ENCODE data around the gene NREP. TPM values are rescaled to one million over a fixed set of nuclear protein-coding genes. Genes with fewer than 3 reads are reported as not detected.

Gene NREP
- total RNA-seq, 1 experiment from 2014 or later, result 6.0 TPM

DNA sequence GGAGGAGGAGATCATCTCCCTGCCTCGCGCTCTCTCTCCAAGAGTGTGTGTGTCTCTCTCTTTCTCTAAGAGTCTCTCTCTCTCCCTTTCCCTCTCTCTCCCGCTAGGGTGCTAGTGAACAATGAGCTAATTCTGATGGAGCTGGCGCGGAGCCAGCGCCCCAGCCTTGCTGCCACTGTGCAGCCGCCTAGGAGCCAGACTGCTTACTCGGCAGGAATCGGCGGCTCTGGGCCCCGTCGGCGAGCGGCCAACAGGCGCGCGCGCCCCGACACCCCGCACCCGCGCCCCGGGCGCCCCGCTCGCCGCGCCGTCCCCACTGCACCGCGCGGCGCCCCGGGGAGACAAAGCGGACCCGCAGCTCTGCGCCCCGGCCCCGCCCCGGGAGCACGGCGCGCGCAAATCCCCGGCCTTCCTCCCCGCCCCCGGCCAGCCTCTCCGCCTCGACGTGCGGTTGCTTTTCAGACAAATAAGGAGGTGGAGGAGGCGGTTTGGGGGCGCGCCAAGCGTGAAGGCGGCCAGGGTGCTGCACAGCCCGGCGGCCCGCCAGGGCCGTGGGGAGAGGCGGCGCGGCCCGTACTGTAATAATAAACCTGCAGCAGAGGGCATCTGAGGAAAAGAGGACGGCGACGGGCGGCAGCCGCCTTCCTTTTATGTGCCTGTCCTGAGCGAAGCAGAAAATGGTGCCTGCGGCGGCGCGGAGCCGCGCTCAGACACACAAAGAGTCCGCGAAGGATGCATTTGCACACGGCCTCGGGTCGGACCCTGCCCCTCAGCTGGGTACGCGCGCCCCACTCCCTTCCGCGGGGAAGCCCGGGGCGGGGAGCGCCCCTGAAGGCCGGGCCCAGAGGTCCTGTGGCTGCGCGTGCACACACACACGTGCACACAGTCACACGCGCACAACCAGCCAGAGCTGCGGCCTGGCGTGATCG is 625 bp upstream of the NREP start:
- H4K20me1 ChIP-seq (ENCODE audit: insufficient read depth), result no peaks in the 10 kb centered on the region; the same call in 1 of the 2 replicates
- ChIA-PET RAD21 (ENCODE audit: low non-redundant PET in 1 of 2, low total read pairs in 2 of 2, uncharacterized antibody in 2 of 2, unreplicated experiment in 2 of 2) (no interaction called here), CTCF (interaction anchor here (0.6 to 1.3 kb wide), 4 partner anchors 8 to 1120 kb away, joined by 3 to 5 read pairs (median 3); no protein-coding TSS in a partner anchor), POLR2A (interaction anchor here (0.8 to 1.5 kb wide), 3 partner anchors 10 to 403 kb away, joined by 3 to 5 read pairs (median 4); no protein-coding TSS in a partner anchor)
- peak overlapping the region; percentile 64 for H3K27ac ChIP-seq (ENCODE audit: low read depth, low read length)
- no peaks in the 10 kb centered on the region for H3K9me3 ChIP-seq (ENCODE audit: control insufficient read depth in 1 of 2, insufficient read depth in 1 of 2, low read depth in 1 of 2, low read length in 2 of 2)
- peak overlapping the region; percentile 44 to 61 for H3K4me3 ChIP-seq (replicated peaks in 1 of 2; ENCODE audit: low read depth in 1 of 2, low read length in 2 of 2)
- no TSS peak for BruUV-seq (replicated peaks)
- H3K4me2 ChIP-seq (ENCODE audit: low read length), result peak overlapping the region; percentile 85
- ATAC-seq, result peak; percentile 88
- intact Hi-C loops (cut with micrococcal nuclease), result loop anchor here (5.0 kb wide), 2 partner anchors 205 to 390 kb away; no protein-coding TSS in a partner anchor
- H3K79me2 ChIP-seq (ENCODE audit: insufficient read depth, low read length), result no peaks in the 10 kb centered on the region
- no peaks in the 10 kb centered on the region for H3K36me3 ChIP-seq (ENCODE audit: control insufficient read depth in 1 of 2, insufficient read depth in 2 of 2, low read length in 2 of 2)
- H3K9me2 ChIP-seq (ENCODE audit: insufficient read depth), result no peaks in the 10 kb centered on the region
- peaks cover 3 to 15% of the 10 kb centered on the region in 2 experiments for H3K4me1 ChIP-seq (ENCODE audit: control insufficient read depth in 1 of 2, insufficient read depth in 2 of 2, low read length in 2 of 2)
- peak overlapping the region; percentile 31 for H2AFZ ChIP-seq (ENCODE audit: low read depth, low read length, poor library complexity, severe bottlenecking)
- H3K9ac ChIP-seq (ENCODE audit: low read length), result peak overlapping the region; percentile 62
- DNase-seq (ENCODE audit: low read depth, low spot score), result peak; percentile 71
- no peaks in the 10 kb centered on the region for H3K27me3 ChIP-seq (ENCODE audit: insufficient read depth, low read length)
- TF ChIP-seq SP1 (IDR thresholded peaks at IDR 0.05; ENCODE audit: low read depth) (0 out of 2 replicates have a peak, but pooled peaks have one; percentile 22), YY1 (IDR thresholded peaks at IDR 0.05; ENCODE audit: extremely low read depth, insufficient replicate concordance, low read depth, low read length) (no peak), EGR1 (IDR thresholded peaks at IDR 0.05; ENCODE audit: low read depth) (peak; percentile 51), ELF1 (IDR thresholded peaks at IDR 0.05; ENCODE audit: borderline replicate concordance, low read depth) (no peak), EZH2 (IDR thresholded peaks at IDR 0.05) (no peak), POLR2AphosphoS5 (IDR thresholded peaks at IDR 0.05; ENCODE audit: low read depth, low read length) (peak; percentile 46; the same call in 1 of the 2 replicates), ZNF274 (IDR thresholded peaks at IDR 0.05; ENCODE audit: low read depth, low read length) (no peak), CBX3 (IDR thresholded peaks at IDR 0.05; ENCODE audit: low read depth) (no peak), CEBPB (IDR thresholded peaks at IDR 0.05; ENCODE audit: low read depth) (no peak), RAD21 (IDR thresholded peaks at IDR 0.05; ENCODE audit: low read depth) (0 out of 2 replicates have a peak, but pooled peaks have one; percentile 3), SIN3A (IDR thresholded peaks at IDR 0.05; ENCODE audit: low read depth) (no peak), FOSL1 (IDR thresholded peaks at IDR 0.05; ENCODE audit: low read depth) (no peak), EZH2phosphoT487 (IDR thresholded peaks at IDR 0.05; ENCODE audit: borderline replicate concordance) (no peak), POLR2A (IDR thresholded peaks at IDR 0.05; ENCODE audit: borderline replicate concordance, extremely low read depth, insufficient read depth, insufficient read length) (peak; percentile 14), ZFX (IDR thresholded peaks at IDR 0.05) (peak; percentile 67), SRF (IDR thresholded peaks at IDR 0.05; ENCODE audit: low read depth) (peak; percentile 61; the same call in 1 of the 2 replicates), JUND (IDR thresholded peaks at IDR 0.05) (no peak), TCF7L2 (IDR thresholded peaks at IDR 0.05; ENCODE audit: borderline replicate concordance, extremely low read depth, insufficient read depth, insufficient read length) (peak; percentile 70)
- TF ChIP-seq, protein P1, sequence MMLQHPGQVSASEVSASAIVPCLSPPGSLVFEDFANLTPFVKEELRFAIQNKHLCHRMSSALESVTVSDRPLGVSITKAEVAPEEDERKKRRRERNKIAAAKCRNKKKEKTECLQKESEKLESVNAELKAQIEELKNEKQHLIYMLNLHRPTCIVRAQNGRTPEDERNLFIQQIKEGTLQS (IDR thresholded peaks at IDR 0.05), result no peak
- TF ChIP-seq, protein P2, sequence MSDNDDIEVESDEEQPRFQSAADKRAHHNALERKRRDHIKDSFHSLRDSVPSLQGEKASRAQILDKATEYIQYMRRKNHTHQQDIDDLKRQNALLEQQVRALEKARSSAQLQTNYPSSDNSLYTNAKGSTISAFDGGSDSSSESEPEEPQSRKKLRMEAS (IDR thresholded peaks at IDR 0.05), result peak; percentile 78
- TF ChIP-seq, protein P3, sequence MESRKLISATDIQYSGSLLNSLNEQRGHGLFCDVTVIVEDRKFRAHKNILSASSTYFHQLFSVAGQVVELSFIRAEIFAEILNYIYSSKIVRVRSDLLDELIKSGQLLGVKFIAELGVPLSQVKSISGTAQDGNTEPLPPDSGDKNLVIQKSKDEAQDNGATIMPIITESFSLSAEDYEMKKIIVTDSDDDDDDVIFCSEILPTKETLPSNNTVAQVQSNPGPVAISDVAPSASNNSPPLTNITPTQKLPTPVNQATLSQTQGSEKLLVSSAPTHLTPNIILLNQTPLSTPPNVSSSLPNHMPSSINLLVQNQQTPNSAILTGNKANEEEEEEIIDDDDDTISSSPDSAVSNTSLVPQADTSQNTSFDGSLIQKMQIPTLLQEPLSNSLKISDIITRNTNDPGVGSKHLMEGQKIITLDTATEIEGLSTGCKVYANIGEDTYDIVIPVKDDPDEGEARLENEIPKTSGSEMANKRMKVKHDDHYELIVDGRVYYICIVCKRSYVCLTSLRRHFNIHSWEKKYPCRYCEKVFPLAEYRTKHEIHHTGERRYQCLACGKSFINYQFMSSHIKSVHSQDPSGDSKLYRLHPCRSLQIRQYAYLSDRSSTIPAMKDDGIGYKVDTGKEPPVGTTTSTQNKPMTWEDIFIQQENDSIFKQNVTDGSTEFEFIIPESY (IDR thresholded peaks at IDR 0.05; ENCODE audit: extremely low read depth, insufficient replicate concordance, low read length), result no peak
- TF ChIP-seq, protein P4, sequence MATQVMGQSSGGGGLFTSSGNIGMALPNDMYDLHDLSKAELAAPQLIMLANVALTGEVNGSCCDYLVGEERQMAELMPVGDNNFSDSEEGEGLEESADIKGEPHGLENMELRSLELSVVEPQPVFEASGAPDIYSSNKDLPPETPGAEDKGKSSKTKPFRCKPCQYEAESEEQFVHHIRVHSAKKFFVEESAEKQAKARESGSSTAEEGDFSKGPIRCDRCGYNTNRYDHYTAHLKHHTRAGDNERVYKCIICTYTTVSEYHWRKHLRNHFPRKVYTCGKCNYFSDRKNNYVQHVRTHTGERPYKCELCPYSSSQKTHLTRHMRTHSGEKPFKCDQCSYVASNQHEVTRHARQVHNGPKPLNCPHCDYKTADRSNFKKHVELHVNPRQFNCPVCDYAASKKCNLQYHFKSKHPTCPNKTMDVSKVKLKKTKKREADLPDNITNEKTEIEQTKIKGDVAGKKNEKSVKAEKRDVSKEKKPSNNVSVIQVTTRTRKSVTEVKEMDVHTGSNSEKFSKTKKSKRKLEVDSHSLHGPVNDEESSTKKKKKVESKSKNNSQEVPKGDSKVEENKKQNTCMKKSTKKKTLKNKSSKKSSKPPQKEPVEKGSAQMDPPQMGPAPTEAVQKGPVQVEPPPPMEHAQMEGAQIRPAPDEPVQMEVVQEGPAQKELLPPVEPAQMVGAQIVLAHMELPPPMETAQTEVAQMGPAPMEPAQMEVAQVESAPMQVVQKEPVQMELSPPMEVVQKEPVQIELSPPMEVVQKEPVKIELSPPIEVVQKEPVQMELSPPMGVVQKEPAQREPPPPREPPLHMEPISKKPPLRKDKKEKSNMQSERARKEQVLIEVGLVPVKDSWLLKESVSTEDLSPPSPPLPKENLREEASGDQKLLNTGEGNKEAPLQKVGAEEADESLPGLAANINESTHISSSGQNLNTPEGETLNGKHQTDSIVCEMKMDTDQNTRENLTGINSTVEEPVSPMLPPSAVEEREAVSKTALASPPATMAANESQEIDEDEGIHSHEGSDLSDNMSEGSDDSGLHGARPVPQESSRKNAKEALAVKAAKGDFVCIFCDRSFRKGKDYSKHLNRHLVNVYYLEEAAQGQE (IDR thresholded peaks at IDR 0.05; ENCODE audit: low read depth), result no peak
